NCI-H774 (cell line): Measurements from ENCODE around the gene BTNL3.

Experiments used
- DNase-seq: peaks from one replicate; lab custom pipeline; 2025; lab: John Stamatoyannopoulos, UW

The BTNL3 gene

GRCh38 chr5:181047921-181048320, 59.3 kb downstream of the BTNL3 start:
- DNase-seq, result no peak

- DNase-seq, result no peak
These were observed 61.4 kb downstream of the BTNL3 start for GRCh38 chr5:181050016-181050415.

- no peak for DNase-seq
These were observed 63.4 kb downstream of the BTNL3 start for GRCh38 chr5:181051841-181052671.

GRCh38 chr5:181052672-181053487, 64.2 kb downstream of the BTNL3 start:
- no peak for DNase-seq

DNA sequence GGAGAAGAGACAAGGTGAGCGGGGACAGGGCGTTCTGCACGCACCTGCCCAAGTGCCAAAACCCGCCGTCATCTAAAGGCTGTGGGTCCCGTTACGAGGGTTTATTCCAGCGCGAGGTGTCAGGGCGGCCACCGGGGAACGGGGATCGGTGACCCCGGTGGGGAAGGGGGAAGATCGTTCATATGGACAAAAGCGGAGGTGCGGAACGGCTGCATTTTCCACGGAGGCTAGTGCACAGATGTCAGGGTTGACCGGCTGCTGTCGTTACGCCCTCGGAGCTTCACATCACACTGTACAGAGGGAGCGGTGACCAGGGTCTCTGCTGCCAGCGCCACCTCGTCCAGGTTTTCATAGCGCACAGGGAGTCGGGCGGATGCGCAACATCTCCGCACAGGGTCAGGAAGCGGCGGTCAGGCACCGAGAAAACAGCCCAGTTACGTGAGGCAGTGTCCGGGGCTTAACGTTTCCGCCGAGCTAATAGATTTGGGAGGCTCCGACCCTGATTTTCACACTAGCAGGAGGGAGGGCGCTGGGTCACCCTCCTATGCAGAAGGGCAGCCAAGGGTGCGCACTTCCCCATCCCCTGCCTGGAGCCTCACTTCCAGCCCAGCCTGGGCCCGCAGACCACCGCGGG, 65.0 kb downstream of the BTNL3 start:
- DNase-seq, result no peak

GRCh38 chr5:181054138-181054537, 65.5 kb downstream of the BTNL3 start:
- DNase-seq, result no peak

GRCh38 chr5:181054871-181055459, 66.3 kb downstream of the BTNL3 start:
- DNase-seq, result no peak
